Brain pericyte (primary cell): ENCODE results near the gene LDHD.
A peak's percentile ranks its signal among the peaks of the same experiment; 100 is the strongest.

ENCODE experiments used
- DNase-seq: peaks from one replicate; pipeline ENCODE4 v3.0.0-alpha.2; 2012; ENCODE audit warnings: low read depth, low spot score

The LDHD gene

DNA sequence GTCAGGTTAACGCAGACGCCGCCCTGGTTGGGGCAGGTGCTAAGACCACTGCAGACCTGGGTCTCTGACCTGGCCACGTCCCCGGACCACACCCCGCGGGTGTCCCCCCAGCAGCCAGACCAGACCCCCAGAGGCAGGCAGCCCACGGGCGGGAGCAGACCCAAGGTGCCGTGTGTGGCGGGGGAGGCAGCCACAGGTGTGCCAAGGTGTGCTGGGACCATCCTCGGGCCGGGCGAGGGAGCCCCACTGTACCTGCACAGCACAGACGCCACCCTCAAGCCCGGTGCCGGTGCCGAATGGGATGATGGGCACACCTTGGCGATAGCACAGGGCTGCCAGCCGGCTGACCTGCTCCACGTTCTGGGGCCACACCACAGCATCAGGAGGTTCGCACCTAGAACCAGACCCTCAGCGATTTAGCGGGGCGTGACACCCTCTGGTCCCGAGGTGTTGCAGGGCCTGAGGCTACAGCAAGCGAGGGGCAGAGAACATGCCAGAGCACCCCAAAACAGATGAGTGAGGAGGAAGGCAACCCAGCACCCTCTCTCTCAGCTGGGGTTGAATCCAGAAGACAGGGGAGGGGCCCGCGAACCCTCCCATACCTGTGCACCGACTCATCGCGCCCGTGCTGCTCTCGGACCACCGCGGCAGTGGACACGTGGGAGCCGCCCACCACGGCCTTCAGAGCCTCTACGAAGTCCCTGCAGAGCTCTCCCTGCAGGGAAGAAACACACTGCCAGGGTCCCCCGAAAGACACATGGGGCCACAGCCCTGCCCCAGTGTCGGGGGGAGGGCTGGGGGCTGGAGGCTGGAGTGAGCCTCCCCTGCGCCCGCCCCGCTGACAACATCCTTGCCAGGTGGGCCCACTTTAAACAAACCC, 1.4 kb downstream of the LDHD start:
- no peak for DNase-seq

DNA sequence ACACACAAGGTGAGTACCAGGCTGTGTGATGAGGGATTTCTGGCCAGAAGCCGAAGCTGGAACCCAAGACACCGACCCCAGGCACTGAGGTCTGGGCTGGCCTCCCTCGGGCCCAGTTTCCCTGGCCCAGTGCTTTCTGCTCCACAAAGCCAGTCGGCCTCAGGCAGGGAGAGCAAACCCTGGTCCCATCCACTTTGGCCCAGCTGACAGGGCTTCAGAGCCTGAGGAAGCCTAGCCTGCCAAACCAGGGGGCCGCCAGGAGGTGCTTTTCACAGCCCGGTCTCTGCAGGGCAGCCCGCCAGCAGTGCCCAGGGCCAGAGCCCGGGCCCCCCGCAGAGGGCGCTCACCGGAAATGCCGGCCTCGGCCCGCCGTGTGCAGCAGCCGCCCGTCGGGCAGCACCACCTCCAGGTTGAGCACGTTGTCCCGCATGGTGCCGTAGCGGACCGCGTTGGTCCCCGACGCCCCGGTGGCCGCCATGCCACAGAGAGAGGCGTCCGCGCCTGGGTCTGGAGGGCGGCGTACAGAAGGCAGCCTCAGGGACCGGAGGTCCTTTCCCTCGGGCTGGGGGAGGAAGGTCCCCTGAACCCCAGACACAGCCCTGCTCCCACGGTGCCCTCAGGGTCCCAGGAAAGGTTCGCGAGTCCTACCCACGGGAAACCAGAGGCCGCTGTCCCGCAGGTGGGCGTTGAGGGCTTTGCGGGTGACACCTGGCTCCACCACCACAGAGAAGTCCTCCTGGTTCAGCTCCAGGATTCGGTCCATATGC, 2.2 kb downstream of the LDHD start:
- no peak for DNase-seq

DNA sequence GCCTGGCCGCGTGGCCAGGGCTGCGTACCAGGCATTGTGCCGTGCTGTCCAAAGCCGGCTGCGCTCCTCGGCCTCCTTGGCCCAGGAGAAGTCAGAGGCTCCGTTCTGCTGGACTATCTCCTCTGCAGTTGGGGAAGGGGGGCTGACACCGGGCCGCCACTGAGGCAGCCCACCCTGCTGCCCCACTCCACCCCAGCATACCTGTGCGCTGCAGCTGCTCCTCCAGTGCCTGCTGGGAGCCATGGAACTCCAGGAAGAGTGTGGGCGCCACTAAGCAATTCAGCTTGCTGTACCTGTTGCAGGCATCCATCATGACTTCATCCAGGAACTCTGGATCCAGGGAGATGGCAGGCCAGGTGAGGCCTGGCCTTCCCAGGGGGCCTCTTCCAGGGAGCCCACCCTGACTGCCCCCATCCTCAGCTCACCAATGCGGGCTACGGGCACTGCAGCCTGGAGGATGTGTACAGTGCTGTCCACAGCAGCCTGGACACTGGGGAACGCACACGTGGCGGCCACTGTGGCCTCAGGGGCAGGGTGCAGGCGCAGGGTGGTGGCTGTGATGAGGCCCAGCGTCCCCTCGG, 2.9 kb downstream of the LDHD start:
- no peak for DNase-seq

GRCh38 chr16:75112734-75113491, 3.7 kb downstream of the LDHD start:
- no peak for DNase-seq

DNA sequence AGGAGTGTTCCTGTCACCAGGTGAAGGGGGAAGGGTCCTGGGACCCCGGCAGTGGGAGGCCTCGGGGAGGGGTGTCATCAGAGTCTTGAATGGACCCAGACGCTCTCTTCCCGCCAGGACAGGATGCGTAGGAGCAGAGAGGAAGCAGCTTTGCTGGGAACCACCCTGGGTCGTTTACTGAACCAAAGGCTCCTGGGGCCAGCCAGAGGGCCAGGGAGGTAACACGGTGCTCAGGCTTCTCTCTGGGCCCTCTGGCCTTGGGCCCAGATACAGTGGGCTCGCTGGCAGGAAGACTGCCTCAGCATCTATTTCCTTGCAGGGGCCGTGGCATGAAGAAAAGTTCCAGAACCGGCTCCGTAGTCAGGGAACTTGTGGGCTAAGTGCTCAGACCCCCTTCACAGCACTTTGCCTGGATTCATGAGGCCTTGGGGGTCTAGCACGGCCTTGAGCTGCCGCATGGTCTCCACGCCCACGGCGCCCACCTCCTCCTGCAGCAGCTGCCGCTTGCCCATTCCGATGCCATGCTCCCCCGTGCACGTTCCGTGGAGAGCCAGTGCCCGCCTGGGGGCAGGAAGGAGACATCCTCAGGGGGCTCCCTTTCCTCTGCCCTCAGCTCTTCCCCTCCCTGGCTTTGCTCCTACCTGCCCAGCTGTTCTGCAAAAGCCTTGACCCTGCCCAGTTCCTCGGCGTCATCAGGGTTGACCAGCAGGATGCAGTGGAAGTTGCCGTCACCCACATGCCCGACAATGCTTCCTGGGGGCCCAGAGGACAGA, 4.4 kb downstream of the LDHD start:
- DNase-seq: no peak

- no peak for DNase-seq
Observed at GRCh38 chr16:75111514-75111940, 5.1 kb downstream of the LDHD start.

- peak; percentile 69 for DNase-seq
Observed at GRCh38 chr16:75110637-75111513, 5.7 kb downstream of the LDHD start.

GRCh38 chr16:75109732-75110243, 6.8 kb downstream of the LDHD start:
- no peak for DNase-seq

DNA sequence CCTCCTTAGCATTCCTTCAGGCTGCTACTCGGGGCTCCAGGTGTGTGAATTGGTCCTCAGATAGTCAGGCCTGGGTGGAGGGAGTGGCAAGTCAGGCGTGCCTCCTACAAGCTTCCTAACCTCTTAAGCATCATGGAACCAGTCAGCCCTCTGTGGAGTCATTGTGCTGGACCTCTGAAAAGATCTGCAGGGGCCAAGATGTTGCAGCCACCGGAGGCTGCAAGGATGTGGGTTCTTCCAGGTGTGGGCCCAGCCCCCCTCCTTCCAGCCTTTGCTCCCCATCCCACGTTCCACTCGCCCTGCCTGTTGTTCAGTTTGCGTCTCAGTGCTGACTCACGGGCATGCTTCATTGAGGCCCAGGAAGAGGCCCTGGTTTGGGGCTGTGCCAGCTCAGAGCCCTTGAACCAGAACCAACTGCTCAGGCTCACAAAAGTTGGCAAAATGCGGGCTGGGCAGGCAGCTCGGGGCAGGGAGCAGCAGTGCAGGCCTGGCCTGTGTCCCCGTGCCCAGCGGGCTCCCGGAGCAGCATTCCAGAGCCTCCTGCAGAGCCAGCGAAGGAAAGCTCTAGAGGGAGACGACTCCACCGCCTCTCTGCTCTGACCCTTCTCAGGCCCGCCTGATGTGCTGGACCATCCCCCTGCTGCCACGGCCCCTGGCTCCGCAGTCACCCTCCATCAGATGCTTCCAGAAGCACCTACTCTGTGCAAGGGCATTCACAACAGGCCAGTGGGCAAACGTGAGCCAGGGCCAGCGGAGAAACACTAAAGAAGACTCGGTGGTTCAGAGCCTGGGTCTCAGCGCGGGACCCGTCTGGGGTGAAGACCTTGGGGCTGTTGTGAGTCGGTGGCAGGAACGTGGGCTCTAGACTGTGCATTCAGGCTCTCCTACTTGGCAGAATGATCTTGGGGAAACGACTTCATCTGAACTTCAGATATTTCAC, 7.5 kb downstream of the LDHD start:
- DNase-seq: peak; percentile 57

DNA sequence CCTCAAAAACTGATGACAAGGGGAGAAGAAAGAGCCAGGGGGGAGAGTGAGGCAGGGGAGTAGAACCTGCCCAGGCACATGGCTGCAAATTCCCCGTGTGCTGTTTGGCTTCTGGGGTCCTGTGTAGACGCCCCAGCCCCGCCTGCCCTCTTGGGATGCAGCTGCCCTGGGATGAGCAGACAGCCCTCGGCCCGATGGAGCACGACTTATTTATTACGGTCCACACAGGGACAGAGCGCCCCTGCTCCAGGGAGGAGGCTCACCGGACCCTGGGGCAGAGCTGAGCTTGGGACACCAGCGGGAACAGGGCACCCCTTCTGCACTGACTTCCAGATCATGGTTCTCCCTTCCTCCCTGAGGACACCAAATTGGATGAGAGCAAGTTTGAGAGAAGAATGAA, 9.1 kb downstream of the LDHD start:
- DNase-seq: no peak

GRCh38 chr16:75106351-75107274, 10.0 kb downstream of the LDHD start:
- no peak for DNase-seq

- no peak for DNase-seq
Observed at GRCh38 chr16:75105306-75106061, 11.1 kb downstream of the LDHD start.

- no peak for DNase-seq
Observed at GRCh38 chr16:75104836-75105235, 11.7 kb downstream of the LDHD start.

GRCh38 chr16:75103994-75104393, 12.6 kb downstream of the LDHD start:
- no peak for DNase-seq

GRCh38 chr16:75102595-75102994, 14.0 kb downstream of the LDHD start:
- no peak for DNase-seq

DNA sequence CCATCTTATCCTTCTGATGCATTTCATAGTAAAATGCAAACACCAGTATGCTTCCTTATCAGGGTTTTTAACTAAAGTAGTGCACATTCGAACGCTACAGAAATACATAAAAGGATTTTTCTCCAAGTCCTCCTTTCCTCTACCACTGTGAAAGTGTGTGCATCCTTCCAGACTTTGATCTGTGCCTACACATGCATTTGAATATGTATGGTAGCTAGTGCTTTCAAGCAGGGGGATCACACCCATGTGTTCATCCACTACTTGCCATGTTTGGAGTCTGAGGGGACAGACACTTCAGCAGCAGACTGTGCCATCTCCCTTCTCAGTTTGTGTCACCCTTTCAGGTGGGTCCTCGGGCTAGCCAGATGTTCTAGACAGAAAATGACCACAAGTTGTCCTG, 14.9 kb downstream of the LDHD start:
- no peak for DNase-seq

- no peak for DNase-seq
Observed at GRCh38 chr16:75100603-75100990, 16.0 kb downstream of the LDHD start.
